Panc1 (cell line): ENCODE results near the gene CDK2AP2.

Experiments used
- CTCF ChIP-seq: fragments of 450-650 bp; IDR thresholded peaks from 2 replicates; pipeline ENCODE4 v1.5.1; 2017; ENCODE audit warnings: mild to moderate bottlenecking
- POLR2AphosphoS5 ChIP-seq: IDR thresholded peaks from 2 replicates; pipeline ENCODE4 v1.6.1; 2012; ENCODE audit warnings: mild to moderate bottlenecking, low read depth, low read length, moderate library complexity
- SIN3A ChIP-seq: IDR thresholded peaks from 2 replicates; pipeline ENCODE4 v1.6.1; 2012; ENCODE audit warnings: low read depth, mild to moderate bottlenecking, low read length, moderate library complexity, borderline replicate concordance; ENCODE audit not compliant: insufficient read depth

DNA sequence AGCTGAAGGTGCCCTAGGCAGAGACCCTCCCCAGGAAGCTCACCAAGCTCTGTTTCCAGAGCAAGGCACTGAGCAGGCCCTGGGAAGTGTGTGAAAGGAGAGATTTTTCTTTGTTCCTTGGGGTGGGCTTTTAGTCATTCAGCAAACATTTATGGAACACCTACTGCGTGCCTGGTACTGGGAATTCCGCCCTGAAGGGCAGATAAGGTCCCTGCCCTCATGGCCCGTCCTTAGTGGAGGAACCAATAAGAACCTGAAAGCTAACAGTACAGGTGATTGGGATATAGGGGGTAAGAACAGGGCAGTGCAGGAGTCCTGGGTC, 42.8 kb downstream of the CDK2AP2 start:
- no peak for TF ChIP-seq POLR2AphosphoS5
- no peak for TF ChIP-seq CTCF
- TF ChIP-seq SIN3A: no peak
